ENCODE data around the gene BRME1. TPM values are rescaled to one million over a fixed set of nuclear protein-coding genes. Genes with fewer than 3 reads are reported as not detected.
A peak's percentile ranks its signal among the peaks of the same experiment; 100 is the strongest.

The BRME1 gene
- total RNA-seq, 2 donors from 2014 or later, result 3.7 TPM; not detected in 1

GRCh38 chr19:13847407-13848339 lies 58.2 kb downstream of the BRME1 start:
- no peaks in the 10 kb centered on the region for H3K9me3 ChIP-seq
- peak; percentile 33 for TF ChIP-seq CTCF (IDR thresholded peaks at IDR 0.05)
- H3K4me3 ChIP-seq, result peak overlapping the region; percentile 78
- ATAC-seq (ENCODE audit: insufficient number of reproducible peaks, low FRiP score, low read depth) (peak; percentile 33), DNase-seq (ENCODE audit: low spot score) (peak; percentile 84)
- H3K27ac ChIP-seq, result peak overlapping the region; percentile 99 to 100
- no peaks in the 10 kb centered on the region for H3K36me3 ChIP-seq
- H3K27me3 ChIP-seq (replicated peaks; ENCODE audit: insufficient read depth), result no peaks in the 10 kb centered on the region
- H3K4me1 ChIP-seq (ENCODE audit: control insufficient read depth in 1 of 2, low read depth in 2 of 2), result peaks cover 46 to 76% of the 10 kb centered on the region in 2 donors

- H3K9me3 ChIP-seq, result no peaks in the 10 kb centered on the region
- peaks cover 41 to 69% of the 10 kb centered on the region in 2 donors for H3K4me1 ChIP-seq (ENCODE audit: control insufficient read depth in 1 of 2, low read depth in 2 of 2)
- H3K27me3 ChIP-seq (replicated peaks; ENCODE audit: insufficient read depth), result no peaks in the 10 kb centered on the region
- H3K36me3 ChIP-seq, result no peaks in the 10 kb centered on the region
- peak; percentile 49 for ATAC-seq (ENCODE audit: insufficient number of reproducible peaks, low FRiP score, low read depth)
- peak overlapping the region; percentile 99 to 100 for H3K27ac ChIP-seq
- TF ChIP-seq CTCF (IDR thresholded peaks at IDR 0.05), result no peak
- H3K4me3 ChIP-seq, result peak overlapping the region; percentile 78
- DNase-seq (ENCODE audit: low spot score), result peak; percentile 88
These were observed 59.1 kb downstream of the BRME1 start for GRCh38 chr19:13846557-13847406.

DNA sequence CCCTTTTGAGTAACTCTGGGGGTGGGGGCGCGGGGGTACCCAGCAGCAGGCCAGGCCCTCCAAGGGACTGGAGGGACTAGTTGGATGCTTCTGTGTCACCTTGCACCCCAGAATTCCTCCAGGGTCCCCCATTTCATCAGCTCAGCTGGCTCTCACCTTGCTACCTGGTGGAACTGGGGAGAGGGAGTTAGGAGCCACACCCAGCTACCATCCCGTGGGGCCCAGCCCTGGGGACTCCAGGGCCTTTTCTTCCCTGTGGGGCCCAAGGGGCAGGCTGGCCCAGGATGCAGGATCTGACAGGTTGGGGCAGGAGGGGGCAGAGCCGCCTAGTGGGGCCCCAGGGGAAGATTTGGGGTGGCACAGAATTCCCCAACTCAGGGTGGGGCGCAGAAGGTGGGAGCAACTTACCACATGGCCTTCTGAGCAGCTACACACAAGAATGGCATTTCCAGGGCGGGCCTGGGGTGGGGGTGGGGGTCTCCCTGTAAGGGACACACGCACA lies 61.7 kb downstream of the BRME1 start:
- no peak for ATAC-seq (ENCODE audit: insufficient number of reproducible peaks, low FRiP score, low read depth)
- no peak for TF ChIP-seq CTCF (IDR thresholded peaks at IDR 0.05)
- Histone ChIP-seq H3K4me3 (no peak overlapping the region), H3K4me1 (ENCODE audit: control insufficient read depth in 1 of 2, low read depth in 2 of 2) (peaks cover 28 to 43% of the 10 kb centered on the region in 2 donors), H3K9me3 (no peaks in the 10 kb centered on the region), H3K27me3 (replicated peaks; ENCODE audit: insufficient read depth) (no peaks in the 10 kb centered on the region), H3K36me3 (no peaks in the 10 kb centered on the region), H3K27ac (peak overlapping the region; percentile 100)
- no peak for DNase-seq (ENCODE audit: low spot score)

- no peak for ATAC-seq (ENCODE audit: insufficient number of reproducible peaks, low FRiP score, low read depth)
- peaks cover 28 to 40% of the 10 kb centered on the region in 2 donors for H3K4me1 ChIP-seq (ENCODE audit: control insufficient read depth in 1 of 2, low read depth in 2 of 2)
- H3K27me3 ChIP-seq (replicated peaks; ENCODE audit: insufficient read depth), result no peaks in the 10 kb centered on the region
- DNase-seq (ENCODE audit: low spot score), result no peak
- no peak for TF ChIP-seq CTCF (IDR thresholded peaks at IDR 0.05)
- H3K36me3 ChIP-seq, result peaks cover 3% of the 10 kb centered on the region
- peak overlapping the region; percentile 100 for H3K27ac ChIP-seq
- H3K9me3 ChIP-seq, result no peaks in the 10 kb centered on the region
- H3K4me3 ChIP-seq, result peak overlapping the region; percentile 96
These were observed 62.6 kb downstream of the BRME1 start for GRCh38 chr19:13843104-13843921.
